ENCODE measurements around the gene TACR1.

The TACR1 gene

GRCh38 chr2:75076088-75076487, 123.2 kb downstream of the TACR1 start:
- H3K4me3 ChIP-seq (ENCODE audit: low read length) = no peak overlapping the region
- no peaks in the 10 kb centered on the region for H3K4me1 ChIP-seq (ENCODE audit: control insufficient read depth, insufficient read depth, low read length)

GRCh38 chr2:75074708-75075107, 124.6 kb downstream of the TACR1 start:
- H3K9me3 ChIP-seq (replicated peaks; ENCODE audit: low read length) = no peaks in the 10 kb centered on the region
- H3K9ac ChIP-seq (ENCODE audit: low read depth, low read length) = no peak overlapping the region
- H3K27me3 ChIP-seq (ENCODE audit: control insufficient read depth, insufficient read depth, low read length) = no peaks in the 10 kb centered on the region
- no peaks in the 10 kb centered on the region for H3K4me1 ChIP-seq (ENCODE audit: control insufficient read depth, insufficient read depth, low read length)
- no peak overlapping the region for H3K4me2 ChIP-seq (ENCODE audit: low read length)
- H3K36me3 ChIP-seq (ENCODE audit: insufficient read depth, low read length) = no peaks in the 10 kb centered on the region
- no peak overlapping the region for H3K4me3 ChIP-seq (ENCODE audit: low read length)

More at GRCh38 chr2:75076088-75076487, 123.2 kb downstream of the TACR1 start:
- H3K9ac ChIP-seq (ENCODE audit: low read depth, low read length) = no peak overlapping the region
- H3K4me2 ChIP-seq (ENCODE audit: low read length) = no peak overlapping the region
- no peaks in the 10 kb centered on the region for H3K9me3 ChIP-seq (replicated peaks; ENCODE audit: low read length)
- no peaks in the 10 kb centered on the region for H3K36me3 ChIP-seq (ENCODE audit: insufficient read depth, low read length)
- no peaks in the 10 kb centered on the region for H3K27me3 ChIP-seq (ENCODE audit: control insufficient read depth, insufficient read depth, low read length)

GRCh38 chr2:75074228-75074627, 125.1 kb downstream of the TACR1 start:
- no peaks in the 10 kb centered on the region for H3K27me3 ChIP-seq (ENCODE audit: control insufficient read depth, insufficient read depth, low read length)
- no peaks in the 10 kb centered on the region for H3K36me3 ChIP-seq (ENCODE audit: insufficient read depth, low read length)
- H3K4me1 ChIP-seq (ENCODE audit: control insufficient read depth, insufficient read depth, low read length) = no peaks in the 10 kb centered on the region
- H3K4me3 ChIP-seq (ENCODE audit: low read length) = no peak overlapping the region
- H3K9ac ChIP-seq (ENCODE audit: low read depth, low read length) = no peak overlapping the region
- no peak overlapping the region for H3K4me2 ChIP-seq (ENCODE audit: low read length)
- H3K9me3 ChIP-seq (replicated peaks; ENCODE audit: low read length) = no peaks in the 10 kb centered on the region

GRCh38 chr2:75071766-75072165, 127.6 kb downstream of the TACR1 start:
- H3K27me3 ChIP-seq (ENCODE audit: control insufficient read depth, insufficient read depth, low read length) = no peaks in the 10 kb centered on the region
- no peak overlapping the region for H3K4me3 ChIP-seq (ENCODE audit: low read length)
- H3K9ac ChIP-seq (ENCODE audit: low read depth, low read length) = no peak overlapping the region
- no peaks in the 10 kb centered on the region for H3K4me1 ChIP-seq (ENCODE audit: control insufficient read depth, insufficient read depth, low read length)
- no peak overlapping the region for H3K4me2 ChIP-seq (ENCODE audit: low read length)
- no peaks in the 10 kb centered on the region for H3K9me3 ChIP-seq (replicated peaks; ENCODE audit: low read length)
- H3K36me3 ChIP-seq (ENCODE audit: insufficient read depth, low read length) = no peaks in the 10 kb centered on the region

- Histone ChIP-seq H3K4me3 (ENCODE audit: low read length) (no peak overlapping the region), H3K4me2 (ENCODE audit: low read length) (no peak overlapping the region), H3K9ac (ENCODE audit: low read depth, low read length) (no peak overlapping the region), H3K36me3 (ENCODE audit: insufficient read depth, low read length) (no peaks in the 10 kb centered on the region), H3K27me3 (ENCODE audit: control insufficient read depth, insufficient read depth, low read length) (no peaks in the 10 kb centered on the region), H3K9me3 (replicated peaks; ENCODE audit: low read length) (no peaks in the 10 kb centered on the region), H3K4me1 (ENCODE audit: control insufficient read depth, insufficient read depth, low read length) (peaks cover 14% of the 10 kb centered on the region)
Measured at GRCh38 chr2:75068546-75068945, 130.8 kb downstream of the TACR1 start.

- H3K9me3 ChIP-seq (replicated peaks; ENCODE audit: low read length) = no peaks in the 10 kb centered on the region
- peaks cover 14% of the 10 kb centered on the region for H3K4me1 ChIP-seq (ENCODE audit: control insufficient read depth, insufficient read depth, low read length)
- no peaks in the 10 kb centered on the region for H3K36me3 ChIP-seq (ENCODE audit: insufficient read depth, low read length)
- no peaks in the 10 kb centered on the region for H3K27me3 ChIP-seq (ENCODE audit: control insufficient read depth, insufficient read depth, low read length)
- H3K4me3 ChIP-seq (ENCODE audit: low read length) = no peak overlapping the region
- no peak overlapping the region for H3K4me2 ChIP-seq (ENCODE audit: low read length)
- H3K9ac ChIP-seq (ENCODE audit: low read depth, low read length) = no peak overlapping the region
Measured at GRCh38 chr2:75067506-75067905, 131.8 kb downstream of the TACR1 start.

- no peaks in the 10 kb centered on the region for H3K36me3 ChIP-seq (ENCODE audit: insufficient read depth, low read length)
- H3K4me2 ChIP-seq (ENCODE audit: low read length) = peak overlapping the region; percentile 51
- H3K4me3 ChIP-seq (ENCODE audit: low read length) = no peak overlapping the region
- H3K4me1 ChIP-seq (ENCODE audit: control insufficient read depth, insufficient read depth, low read length) = peaks cover 14% of the 10 kb centered on the region
- H3K9ac ChIP-seq (ENCODE audit: low read depth, low read length) = no peak overlapping the region
- no peaks in the 10 kb centered on the region for H3K27me3 ChIP-seq (ENCODE audit: control insufficient read depth, insufficient read depth, low read length)
- H3K9me3 ChIP-seq (replicated peaks; ENCODE audit: low read length) = no peaks in the 10 kb centered on the region
Measured at GRCh38 chr2:75066121-75066902, 133.0 kb downstream of the TACR1 start.

- Histone ChIP-seq H3K36me3 (ENCODE audit: insufficient read depth, low read length) (no peaks in the 10 kb centered on the region), H3K9me3 (replicated peaks; ENCODE audit: low read length) (no peaks in the 10 kb centered on the region), H3K4me2 (ENCODE audit: low read length) (peak overlapping the region; percentile 51), H3K4me3 (ENCODE audit: low read length) (no peak overlapping the region), H3K4me1 (ENCODE audit: control insufficient read depth, insufficient read depth, low read length) (peaks cover 14% of the 10 kb centered on the region), H3K27me3 (ENCODE audit: control insufficient read depth, insufficient read depth, low read length) (no peaks in the 10 kb centered on the region), H3K9ac (ENCODE audit: low read depth, low read length) (peak overlapping the region; percentile 9)
Measured at GRCh38 chr2:75065402-75066008, 133.8 kb downstream of the TACR1 start.

- peak overlapping the region; percentile 51 for H3K4me2 ChIP-seq (ENCODE audit: low read length)
- no peaks in the 10 kb centered on the region for H3K9me3 ChIP-seq (replicated peaks; ENCODE audit: low read length)
Measured at GRCh38 chr2:75064691-75065396, 134.5 kb downstream of the TACR1 start.

GRCh38 chr2:75063906-75064305, 135.4 kb downstream of the TACR1 start:
- Histone ChIP-seq H3K9me3 (replicated peaks; ENCODE audit: low read length) (no peaks in the 10 kb centered on the region), H3K36me3 (ENCODE audit: insufficient read depth, low read length) (no peaks in the 10 kb centered on the region), H3K4me1 (ENCODE audit: control insufficient read depth, insufficient read depth, low read length) (peaks cover 14% of the 10 kb centered on the region)

More at GRCh38 chr2:75064691-75065396, 134.5 kb downstream of the TACR1 start:
- Histone ChIP-seq H3K4me1 (ENCODE audit: control insufficient read depth, insufficient read depth, low read length) (peaks cover 14% of the 10 kb centered on the region), H3K36me3 (ENCODE audit: insufficient read depth, low read length) (no peaks in the 10 kb centered on the region), H3K4me3 (ENCODE audit: low read length) (no peak overlapping the region), H3K27me3 (ENCODE audit: control insufficient read depth, insufficient read depth, low read length) (no peaks in the 10 kb centered on the region), H3K9ac (ENCODE audit: low read depth, low read length) (peak overlapping the region; percentile 9)

GRCh38 chr2:75058427-75058826, 140.9 kb downstream of the TACR1 start:
- H3K27me3 ChIP-seq (ENCODE audit: control insufficient read depth, insufficient read depth, low read length) = no peaks in the 10 kb centered on the region
- H3K9ac ChIP-seq (ENCODE audit: low read depth, low read length) = no peak overlapping the region
- H3K4me3 ChIP-seq (ENCODE audit: low read length) = no peak overlapping the region
- no peaks in the 10 kb centered on the region for H3K36me3 ChIP-seq (ENCODE audit: insufficient read depth, low read length)
- H3K4me1 ChIP-seq (ENCODE audit: control insufficient read depth, insufficient read depth, low read length) = no peaks in the 10 kb centered on the region
- H3K4me2 ChIP-seq (ENCODE audit: low read length) = no peak overlapping the region
- no peaks in the 10 kb centered on the region for H3K9me3 ChIP-seq (replicated peaks; ENCODE audit: low read length)

More at GRCh38 chr2:75063906-75064305, 135.4 kb downstream of the TACR1 start:
- H3K4me2 ChIP-seq (ENCODE audit: low read length) = no peak overlapping the region
- H3K27me3 ChIP-seq (ENCODE audit: control insufficient read depth, insufficient read depth, low read length) = no peaks in the 10 kb centered on the region
- H3K4me3 ChIP-seq (ENCODE audit: low read length) = no peak overlapping the region
- H3K9ac ChIP-seq (ENCODE audit: low read depth, low read length) = no peak overlapping the region
